ENCODE results near the gene MPRIP.

Gene MPRIP

DNA sequence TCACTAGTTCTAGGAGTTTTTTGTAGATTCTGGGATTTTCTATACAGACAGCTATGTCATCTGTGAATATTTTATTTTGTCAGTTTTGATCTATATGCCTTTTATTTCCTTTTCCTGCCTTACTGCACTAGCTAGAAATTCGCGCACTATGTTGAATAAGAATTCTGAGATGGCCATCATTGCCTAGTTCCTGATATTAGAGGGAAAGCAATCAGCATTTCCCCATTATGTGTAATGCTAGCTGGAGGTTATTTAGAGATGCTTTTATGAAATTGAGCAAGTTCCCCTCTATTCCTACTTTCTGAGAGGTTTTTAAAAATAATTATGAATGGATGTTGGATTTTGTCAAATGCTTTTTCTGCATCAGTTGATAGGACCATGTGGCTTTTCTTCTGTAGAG lies 23.8 kb downstream of the MPRIP start:
- DNase-seq (ENCODE audit: low spot score) = no peak

DNA sequence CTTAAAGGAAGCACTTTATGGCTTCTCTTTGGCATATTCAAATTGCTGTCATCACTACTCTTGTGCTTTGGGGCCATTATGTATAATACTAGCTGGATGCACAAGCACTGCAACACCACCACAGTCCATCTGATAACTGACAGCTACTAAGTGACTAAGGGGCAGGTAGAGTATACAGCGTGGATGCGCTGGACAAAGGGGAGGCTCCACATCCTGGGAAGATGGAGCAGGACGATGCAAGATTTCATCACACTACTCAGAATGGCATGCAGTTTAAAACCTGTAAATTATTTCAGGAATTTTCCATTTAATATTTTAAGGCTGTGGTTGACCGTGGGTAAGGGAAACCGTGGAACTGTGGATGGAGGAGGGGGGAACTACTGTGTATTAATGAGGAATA lies 25.0 kb downstream of the MPRIP start:
- DNase-seq (ENCODE audit: low spot score) = no peak

DNA sequence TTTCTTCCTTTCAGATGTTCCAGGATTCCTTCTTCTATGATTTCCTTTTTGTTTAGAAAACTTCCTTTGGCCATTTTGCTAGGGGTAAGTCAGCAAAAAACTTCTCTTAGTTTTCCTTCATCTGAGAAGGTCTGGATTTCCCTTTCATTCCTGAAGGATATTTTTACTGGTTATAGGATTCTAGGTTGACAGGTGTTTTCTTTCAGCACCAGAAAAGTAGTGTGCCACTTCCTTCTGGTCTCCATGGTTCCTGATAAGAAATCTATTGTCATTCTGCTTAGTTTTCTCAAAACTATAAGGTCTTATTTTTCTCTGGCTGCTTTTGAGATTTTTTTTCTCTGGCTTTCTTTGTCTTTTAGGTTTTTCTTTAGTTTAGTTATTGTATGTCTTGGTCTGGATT lies 27.6 kb downstream of the MPRIP start:
- DNase-seq (ENCODE audit: low spot score) = no peak

DNA sequence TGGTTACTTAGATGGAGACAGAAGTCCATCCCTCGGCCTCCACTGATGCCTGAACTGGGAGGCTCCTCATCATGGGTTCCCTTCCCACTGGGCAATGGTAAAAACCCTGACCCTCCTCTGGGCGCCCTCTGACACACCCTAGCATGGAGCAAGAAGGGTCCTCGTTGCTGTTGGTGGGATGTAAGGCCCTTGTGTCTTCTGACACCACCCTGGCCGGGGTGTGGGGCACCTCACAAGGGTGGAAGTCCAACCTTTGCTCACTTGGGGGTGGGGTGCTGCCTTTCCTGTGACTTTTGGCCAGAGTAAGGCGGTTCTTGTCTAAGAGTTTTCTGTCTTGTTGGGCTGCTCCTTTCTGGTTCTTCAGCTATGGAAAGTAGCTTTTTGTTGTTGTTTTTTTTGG lies 28.7 kb downstream of the MPRIP start:
- no peak for DNase-seq (ENCODE audit: low spot score)

DNA sequence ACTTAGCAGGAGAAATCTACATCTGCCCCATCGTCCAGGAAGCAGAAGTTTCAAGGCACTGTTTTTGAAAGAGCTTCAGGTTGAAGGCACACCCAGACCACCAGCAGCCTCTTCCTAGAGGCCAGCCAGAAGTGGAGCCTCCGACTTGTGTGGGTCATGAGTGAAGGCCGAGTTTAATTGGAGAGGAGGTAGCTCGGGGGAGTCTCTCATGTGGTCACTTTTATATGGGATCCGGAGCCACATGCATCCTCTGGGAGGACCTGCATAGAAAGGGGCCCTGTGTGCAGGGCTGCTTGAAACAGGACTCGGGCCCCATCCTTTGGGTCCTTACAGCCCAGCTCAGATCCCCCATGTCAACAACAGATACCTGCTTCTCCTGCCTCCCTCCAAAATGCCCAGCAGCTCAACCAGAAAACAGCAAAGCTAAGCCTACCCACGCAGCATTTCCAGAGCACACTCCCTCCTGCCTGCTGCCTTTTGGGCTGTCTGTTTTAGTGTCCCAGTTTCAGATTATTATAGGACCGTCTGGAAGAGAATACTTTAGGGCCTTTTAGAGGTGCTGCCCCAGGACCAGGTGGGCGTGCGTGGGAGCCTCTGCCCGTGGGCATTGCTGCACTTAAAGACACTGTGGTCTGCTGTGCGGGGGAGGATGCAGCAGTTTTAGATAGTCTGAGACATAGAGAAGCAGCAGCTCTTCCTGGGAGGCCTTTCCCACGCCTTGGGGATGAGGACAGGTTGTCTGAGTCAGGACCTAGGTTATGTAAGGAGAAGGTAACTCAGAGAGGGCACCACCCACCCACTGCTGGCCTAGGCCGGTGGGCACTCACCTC lies 29.5 kb downstream of the MPRIP start:
- no peak for DNase-seq (ENCODE audit: low spot score)

DNA sequence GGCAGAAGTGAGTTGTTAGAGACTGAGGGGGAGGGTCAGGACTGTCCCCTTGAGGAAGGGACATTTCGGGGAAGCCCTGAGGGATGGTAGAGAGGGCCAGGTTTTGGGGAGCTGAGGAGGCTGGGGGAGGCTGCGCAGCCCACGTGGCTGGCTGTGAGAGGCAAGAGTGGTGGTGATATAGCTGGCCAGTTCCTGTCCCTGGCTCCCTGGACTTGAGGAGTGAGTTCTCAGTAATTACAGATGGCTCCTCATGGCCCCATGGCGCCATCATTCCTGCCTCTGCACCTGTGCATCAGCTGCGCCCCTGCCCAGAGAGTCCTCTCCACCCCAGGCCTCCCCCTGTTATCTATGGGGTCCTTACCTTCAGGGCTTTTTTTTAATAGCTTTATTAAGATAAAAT lies 30.3 kb downstream of the MPRIP start:
- no peak for DNase-seq (ENCODE audit: low spot score)

DNA sequence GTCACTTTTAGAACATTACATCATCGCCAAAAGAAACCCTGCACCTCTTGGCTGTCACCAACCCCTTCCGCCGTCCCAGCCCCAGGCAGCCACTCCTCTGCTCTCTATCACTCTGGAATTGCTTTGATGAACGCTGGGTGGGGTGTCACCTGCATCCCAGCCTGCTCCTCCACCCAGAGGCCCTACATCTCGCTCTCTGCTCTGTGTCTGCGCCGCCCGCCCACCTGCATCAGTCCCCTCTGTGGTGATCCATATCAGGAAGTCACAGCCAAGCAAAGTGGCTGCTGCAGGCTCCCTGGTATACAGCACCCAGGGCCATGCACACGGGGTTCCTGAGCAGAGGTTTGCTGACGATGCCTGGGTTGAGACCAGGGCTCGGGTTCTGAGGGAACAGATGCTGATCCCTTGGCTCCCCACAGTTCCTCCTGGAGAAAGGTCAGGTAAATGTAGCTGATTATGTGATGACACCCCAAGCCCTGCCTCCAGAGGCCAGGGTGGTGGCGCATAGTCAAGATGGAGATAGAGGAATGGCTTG lies 30.8 kb downstream of the MPRIP start:
- no peak for DNase-seq (ENCODE audit: low spot score)

DNA sequence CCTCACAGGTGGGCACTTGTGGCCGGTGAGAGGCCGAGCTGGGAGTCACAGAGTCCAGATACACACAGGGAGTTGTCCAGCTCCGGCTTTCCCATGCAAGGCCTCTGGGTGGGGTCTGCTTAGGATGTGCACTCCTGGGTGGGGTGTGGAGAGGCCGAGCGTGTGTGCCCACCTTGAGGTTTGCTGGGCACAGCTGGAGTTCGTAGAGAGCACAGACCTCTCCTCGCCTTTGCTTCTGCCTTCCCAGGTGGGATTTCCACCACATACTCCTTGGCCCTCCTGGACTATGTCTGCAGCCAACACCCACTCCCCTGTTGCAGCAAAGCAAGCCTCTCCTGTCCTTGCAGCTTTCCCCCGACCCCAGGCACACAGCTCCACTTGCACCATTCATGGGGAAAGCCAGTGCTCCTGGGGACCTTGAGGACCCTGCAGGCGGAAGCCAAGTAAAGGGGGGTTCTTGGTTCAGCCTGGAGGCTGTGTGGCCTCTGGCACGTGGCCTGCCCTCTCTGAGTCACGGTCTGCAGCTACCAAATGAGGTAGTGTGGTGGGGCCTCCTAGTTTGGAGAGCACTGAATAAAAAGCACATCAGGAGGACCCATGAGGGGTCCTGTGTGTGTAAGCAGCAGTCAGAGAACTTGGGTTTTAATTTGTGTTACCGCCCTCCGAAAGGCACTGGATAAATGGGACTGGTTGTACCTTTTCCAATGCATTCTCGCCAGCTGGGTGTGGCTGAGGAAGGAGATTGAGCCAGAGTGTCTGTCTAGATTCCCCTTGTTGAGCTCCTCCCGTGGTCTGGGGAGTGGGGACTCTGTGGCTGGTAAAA lies 31.5 kb downstream of the MPRIP start:
- DNase-seq (ENCODE audit: low spot score) = no peak

DNA sequence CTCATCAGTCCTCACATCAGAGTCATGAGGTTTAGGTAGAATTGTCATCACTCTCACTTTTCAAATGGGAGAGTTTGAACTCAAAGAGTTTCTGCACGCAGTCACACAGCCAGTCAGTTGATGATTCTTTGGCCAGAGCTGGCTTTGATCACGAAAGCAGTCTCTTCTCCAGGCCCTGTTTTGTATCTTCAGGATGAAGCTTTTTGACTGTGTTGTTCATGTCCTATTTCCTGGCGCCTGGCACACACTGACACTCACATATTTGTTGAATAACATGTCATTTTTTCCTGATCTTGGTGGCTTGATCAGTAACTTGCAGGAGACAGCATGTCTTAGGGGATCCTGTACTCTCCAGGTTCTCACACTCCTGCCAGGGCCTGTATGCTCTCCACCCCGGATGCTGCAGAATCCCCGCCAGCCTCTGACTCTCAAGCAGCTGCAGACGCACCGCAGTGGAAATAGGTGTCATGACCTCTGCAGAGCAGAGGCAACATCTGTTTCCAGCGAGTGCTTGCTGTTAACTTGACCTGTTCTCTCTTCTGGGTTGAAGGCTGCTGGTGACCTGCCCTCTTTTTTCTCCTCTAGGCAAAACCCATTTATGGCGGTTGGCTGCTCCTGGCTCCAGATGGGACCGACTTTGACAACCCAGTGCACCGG lies 33.0 kb downstream of the MPRIP start:
- no peak for DNase-seq (ENCODE audit: low spot score)

DNA sequence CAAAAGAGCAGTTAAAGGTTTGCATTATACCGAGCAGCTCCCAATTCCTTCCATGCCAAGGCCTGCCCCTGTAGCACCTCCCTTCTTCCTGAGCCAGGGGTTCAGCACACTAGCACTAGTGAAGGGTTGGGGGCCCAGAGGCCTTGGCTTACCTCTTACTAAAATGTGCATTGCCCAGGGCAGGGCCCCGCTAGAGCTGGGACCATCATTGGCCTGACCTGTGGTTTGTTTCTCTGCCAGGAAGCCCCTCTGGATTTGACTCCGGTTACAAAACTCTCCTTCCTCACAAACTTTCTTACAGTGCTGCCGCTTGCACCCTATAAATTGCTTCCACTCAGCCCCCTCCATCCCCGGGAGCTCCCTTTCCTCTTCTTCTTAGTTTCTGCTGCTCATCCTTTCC lies 33.8 kb downstream of the MPRIP start:
- no peak for DNase-seq (ENCODE audit: low spot score)

DNA sequence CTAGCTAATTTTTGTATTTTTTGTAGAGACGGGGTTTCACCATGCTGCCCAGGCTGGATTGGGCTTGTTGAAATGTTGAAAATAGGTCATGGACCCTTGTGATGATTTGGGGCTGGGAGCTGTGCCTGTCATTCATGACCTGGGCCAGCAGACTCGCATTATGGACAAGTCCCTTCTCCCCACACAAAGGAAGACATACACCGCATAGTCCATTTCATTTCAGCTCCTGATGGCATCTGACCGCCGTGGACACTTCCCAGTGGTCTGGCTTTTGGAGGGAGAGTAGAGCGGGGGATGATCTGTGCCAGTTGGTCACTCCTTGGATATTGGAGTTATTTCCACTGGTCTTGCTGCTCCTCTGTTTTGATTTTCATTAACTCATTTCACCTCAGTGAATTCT lies 34.8 kb downstream of the MPRIP start:
- DNase-seq (ENCODE audit: low spot score) = no peak

DNA sequence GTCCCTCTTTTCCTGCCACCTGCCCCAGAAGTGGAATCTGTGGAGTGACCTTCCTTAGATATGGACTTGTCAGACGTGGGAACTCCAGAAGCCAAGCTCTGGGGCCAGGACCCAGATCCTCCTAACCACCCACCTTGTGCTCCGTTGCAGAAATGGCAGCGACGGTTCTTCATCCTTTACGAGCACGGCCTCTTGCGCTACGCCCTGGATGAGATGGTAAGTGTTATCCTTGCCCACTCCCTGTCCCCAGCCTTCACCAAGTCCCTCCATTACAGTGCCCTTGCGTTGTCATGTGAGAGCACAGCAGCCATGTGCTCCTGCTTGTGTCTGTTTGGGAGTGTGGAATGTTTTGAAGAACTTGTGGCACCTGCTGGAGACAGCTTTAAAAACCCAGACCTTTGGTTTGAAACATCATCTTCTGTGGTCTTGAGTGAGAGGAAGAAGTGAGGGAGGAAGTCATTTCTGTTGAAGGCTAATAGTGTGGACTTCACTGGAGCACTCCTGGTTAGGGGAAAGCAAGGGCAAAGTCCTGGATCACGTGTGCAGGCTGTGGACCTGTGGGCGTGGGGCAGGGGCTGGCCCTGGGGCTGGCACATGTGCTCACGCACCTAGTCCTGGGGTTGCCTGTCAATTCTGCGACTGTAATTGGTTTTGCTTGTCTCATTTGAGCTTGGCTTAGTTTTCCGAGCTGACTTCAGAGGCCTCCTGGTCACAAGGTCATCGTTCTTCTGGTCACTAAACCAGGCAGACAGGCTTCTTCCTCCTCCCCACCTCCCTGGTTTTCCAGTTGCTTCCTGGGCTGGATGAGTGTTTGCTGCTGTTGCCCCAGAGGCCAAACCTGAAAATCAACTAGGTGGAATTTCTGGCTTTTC lies 35.8 kb downstream of the MPRIP start:
- DNase-seq (ENCODE audit: low spot score) = no peak

DNA sequence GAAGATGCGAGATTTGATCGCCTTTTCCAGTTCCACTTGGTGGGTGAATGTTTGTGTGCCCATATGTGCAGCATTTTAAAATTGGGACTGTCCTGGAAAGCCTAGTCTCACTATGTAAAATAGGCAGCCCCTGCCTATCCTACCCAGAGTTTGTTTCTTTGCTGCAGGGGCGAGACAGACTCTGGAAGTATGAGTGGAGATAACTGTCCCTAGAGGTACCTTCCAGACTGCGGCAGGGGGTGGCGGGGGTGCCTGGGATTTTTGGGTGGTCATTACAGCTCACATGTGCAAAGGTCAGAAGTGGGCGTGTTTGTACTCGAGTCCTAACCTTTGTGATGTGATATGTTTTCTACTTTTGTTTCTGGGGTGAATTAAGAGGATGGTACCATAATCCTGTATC lies 36.6 kb downstream of the MPRIP start:
- no peak for DNase-seq (ENCODE audit: low spot score)

DNA sequence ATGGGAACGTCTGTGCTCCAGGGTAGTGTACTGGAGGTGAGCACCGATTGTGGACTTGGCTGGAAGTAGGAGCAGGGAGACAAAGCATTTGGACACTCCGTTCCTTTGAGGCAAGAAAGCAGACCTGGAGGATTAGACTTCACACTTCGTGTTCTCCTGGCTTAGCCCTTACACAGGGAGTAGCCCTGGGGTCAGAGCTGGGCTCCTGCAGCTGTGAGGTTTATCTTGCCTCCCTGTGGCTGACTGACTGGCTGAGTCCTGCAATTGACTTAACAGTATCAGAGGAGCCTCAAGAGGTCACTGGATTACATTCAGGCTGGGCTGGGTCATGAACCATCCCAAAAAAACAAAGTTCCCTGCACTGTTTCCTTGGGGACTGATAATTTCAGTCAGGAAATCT lies 37.1 kb downstream of the MPRIP start:
- no peak for DNase-seq (ENCODE audit: low spot score)

DNA sequence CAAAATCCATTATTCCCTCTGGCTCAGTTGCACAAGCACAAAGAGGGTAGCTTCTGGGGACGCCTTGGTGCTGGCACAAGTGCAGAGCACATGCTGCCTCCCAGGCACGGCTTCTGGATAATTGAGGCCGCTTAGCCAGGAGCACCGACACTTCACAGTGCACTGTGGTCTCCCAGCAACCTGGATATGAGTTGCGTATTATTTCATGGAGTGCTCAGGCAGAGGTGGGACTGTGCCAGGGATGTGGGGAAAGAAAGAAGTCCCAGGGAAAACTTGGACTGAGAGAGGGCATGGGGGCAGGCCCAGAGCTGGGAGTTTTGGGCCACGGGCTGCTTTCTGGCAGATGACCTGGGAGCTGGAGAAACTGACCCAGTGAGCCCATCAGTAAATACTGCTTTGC lies 37.5 kb downstream of the MPRIP start:
- DNase-seq (ENCODE audit: low spot score) = peak; percentile 37

DNA sequence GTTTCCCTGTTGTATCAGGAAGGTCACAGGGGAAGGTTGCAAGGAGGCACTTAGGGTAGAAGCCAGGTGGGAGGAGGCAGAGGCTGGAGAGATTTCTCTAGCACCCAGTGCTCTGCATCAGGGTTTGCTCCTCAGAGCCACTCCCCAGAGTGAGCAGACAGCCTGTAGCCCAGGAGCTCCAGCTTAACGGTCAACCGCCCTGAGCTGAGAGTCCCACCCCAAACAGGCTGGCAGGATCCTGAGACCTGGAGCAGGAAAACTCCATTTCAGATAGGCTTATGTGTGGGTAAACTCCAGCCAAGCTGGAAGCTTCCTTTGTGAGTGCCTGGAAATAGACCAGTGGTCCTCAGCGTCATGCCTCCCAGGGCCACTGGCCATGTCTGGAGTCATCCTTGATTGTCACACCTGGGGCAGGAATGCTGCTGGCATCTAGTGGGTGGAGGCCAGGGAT lies 37.9 kb downstream of the MPRIP start:
- no peak for DNase-seq (ENCODE audit: low spot score)

DNA sequence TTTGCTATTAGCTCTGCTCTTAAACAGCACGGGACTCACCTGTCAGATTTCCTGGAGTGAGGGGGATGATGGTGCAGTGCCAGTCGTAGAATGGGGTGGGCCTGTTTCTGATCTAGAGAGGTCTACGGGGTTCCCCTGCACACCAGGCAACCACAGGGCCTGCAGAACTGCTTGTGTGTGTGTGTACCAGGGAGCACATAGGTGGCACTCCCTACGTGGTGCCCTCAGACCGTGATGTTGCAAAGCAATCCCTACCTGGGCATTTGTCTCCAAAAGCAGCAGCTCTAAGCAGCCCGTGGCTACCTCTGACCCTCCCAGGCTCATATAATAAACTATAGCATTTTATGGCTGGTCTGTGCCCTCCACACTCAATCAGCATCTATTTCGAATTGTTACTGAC lies 38.5 kb downstream of the MPRIP start:
- DNase-seq (ENCODE audit: low spot score) = no peak

DNA sequence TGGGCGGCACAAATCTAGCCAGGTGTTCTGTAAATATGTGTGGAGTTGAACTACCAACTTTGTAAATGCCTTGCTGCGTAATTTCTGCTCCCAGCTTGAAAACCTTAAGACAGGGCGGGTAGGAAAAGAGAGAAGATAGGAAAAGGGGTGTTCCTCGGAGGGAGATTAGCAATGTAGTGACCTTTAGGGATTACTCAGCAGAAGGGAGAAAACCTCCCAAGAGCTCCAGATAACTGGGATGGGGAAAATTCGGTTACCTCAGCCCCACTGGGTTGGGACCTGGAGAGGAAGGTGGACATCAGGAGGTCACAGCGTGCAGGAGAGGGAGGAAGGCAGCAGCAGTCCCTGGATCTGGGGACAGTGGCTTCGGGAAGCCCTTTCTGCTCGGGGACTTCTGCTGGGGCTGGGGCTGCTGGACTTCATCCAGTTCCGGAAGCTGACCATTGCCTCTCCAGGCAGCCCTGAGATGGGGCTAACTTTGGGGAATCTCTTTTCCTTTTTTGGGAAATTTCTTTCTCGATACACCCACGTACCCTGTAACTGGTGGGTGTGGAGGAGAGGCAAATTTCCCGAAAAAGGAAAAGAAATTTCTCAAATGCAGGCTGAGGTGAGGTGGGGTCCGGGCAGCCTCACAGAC lies 39.2 kb downstream of the MPRIP start:
- DNase-seq (ENCODE audit: low spot score) = no peak

DNA sequence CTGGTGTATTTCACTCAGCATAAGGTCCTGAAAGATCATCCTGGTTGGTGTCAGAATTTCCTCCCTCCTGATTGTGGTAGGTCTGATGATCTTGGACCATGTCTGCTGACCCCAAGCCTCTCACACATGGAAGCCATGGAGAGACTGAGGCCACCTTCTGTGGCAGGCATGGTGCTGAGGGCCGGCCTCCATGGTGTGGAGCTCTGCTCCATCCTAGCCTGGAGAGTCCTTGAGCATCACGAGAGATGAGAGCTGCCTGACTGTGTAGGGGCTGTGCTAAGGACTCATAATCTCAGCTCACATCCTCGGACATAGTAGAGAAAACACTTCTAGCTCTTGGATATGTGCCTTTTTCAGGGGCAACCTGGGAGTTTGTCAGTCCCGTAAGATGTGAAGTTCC lies 40.6 kb downstream of the MPRIP start:
- DNase-seq (ENCODE audit: low spot score) = no peak

DNA sequence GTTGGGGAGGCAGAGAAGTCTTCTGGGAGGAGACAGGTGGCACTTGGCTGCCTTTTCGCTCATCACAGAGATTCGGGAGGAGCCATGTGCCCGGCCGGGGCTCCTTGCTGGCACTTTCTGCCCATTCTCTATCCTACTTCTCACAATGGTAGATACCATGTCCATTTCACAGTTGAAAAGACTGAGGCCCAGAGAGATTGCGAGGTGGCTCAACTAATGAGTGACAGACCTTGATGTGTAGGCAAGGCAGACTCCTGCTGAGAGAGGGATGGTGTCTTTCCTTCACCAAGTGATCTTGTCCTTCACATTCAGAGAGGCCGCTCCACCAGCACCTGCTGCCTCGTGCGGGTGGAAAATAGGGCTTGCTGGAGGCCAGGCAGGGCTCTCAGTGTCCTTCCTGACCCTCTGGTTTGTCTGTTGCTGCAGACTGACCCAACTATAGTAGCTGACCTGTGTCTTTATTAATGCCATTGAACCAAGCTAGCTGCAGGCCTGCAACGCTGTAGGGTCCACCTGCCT lies 42.1 kb downstream of the MPRIP start:
- no peak for DNase-seq (ENCODE audit: low spot score)

DNA sequence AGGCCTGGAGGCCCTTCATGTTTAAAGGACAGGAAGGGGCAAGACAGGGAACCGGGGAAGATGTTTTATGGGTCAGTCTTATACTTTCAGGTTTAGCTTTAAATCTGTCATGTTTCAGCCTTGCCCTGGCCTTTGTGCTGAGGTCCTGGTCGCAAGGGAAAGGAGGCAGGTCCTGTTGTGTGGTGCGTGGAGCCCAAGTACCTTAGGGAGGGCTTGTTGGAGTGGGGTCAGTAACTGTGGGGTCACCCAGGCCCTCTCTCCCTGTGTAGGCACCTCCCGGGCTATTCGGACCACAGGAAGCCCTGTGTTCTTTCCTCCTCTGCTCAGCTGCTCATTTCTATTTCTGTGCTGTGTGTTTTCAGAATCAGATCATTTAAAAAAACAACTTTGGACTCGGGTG lies 42.7 kb downstream of the MPRIP start:
- DNase-seq (ENCODE audit: low spot score) = no peak
